B cell (primary cell): ENCODE results near the gene RTN4IP1. TPM values are rescaled to one million over a fixed set of nuclear protein-coding genes. Genes with fewer than 3 reads are reported as not detected.
A peak's percentile ranks its signal among the peaks of the same experiment; 100 is the strongest.

ENCODE experiments used
- ATAC-seq: fragments of 200-7000 bp; cut with Tn5 transposase; one replicate; pipeline ENCODE4 v1.10.0; 2021; ENCODE audit warnings: low read depth, mild to moderate bottlenecking, moderate number of reproducible peaks, moderate library complexity
- CTCF ChIA-PET: fragments of 350-600 bp; sonication (Branson Sonifier 250); formaldehyde crosslinking; loops from one replicate; lab custom pipeline; 2021; ENCODE audit warnings: antibody characterized with exemption, inconsistent platforms; lab: Charles Lee
- POLR2A ChIA-PET: fragments of 350-600 bp; sonication (Branson Sonifier 250); formaldehyde crosslinking; loops from one replicate; lab custom pipeline; 2021; ENCODE audit warnings: antibody characterized with exemption; lab: Charles Lee
- DNase-seq: peaks from one replicate; pipeline ENCODE4 v3.0.0; 2013
- H2AFZ ChIP-seq: 2 replicates; pipeline ENCODE4 v1.6.1; 2012; ENCODE audit warnings: mild to moderate bottlenecking, low read depth, low read length; ENCODE audit not compliant: insufficient read depth, poor library complexity, severe bottlenecking
- H3K27ac ChIP-seq, 2 donors: 1 replicate in 1 of 2; 2 replicates in 1 of 2; pipeline ENCODE4 v1.5.1; 2012 to 2013; ENCODE audit warnings: low read length in 2 of 2, mild to moderate bottlenecking in 2 of 2, moderate library complexity in 1 of 2
- H3K27me3 ChIP-seq, 4 experiments: fragments of 200-600 bp in 1 of 4; sonication (generic) in 1 of 4; replicated peaks in 1 of 4; 1 replicate in 2 of 4; 2 replicates in 2 of 4; pipeline versions ENCODE4 v1.6.1 to v1.7.0; 2013 to 2016; ENCODE audit warnings: low read length in 3 of 4, mild to moderate bottlenecking in 2 of 4, mixed read lengths in 1 of 4, moderate library complexity in 1 of 4; ENCODE audit not compliant: insufficient read depth in 4 of 4, control insufficient read depth in 3 of 4; ENCODE audit errors: control extremely low read depth in 1 of 4
- H3K36me3 ChIP-seq, 2 experiments: replicated peaks in 1 of 2; 1 replicate in 1 of 2; 2 replicates in 1 of 2; pipeline versions ENCODE4 v1.6.1 to v1.7.1; 2013; ENCODE audit warnings: low read length in 1 of 2; ENCODE audit not compliant: insufficient read depth in 2 of 2, control insufficient read depth in 1 of 2; ENCODE audit errors: control extremely low read depth in 1 of 2, extremely low read depth in 1 of 2
- H3K4me1 ChIP-seq, 2 donors: fragments of 200-600 bp in 1 of 2; sonication (generic) in 1 of 2; 1 replicate in 1 of 2; 2 replicates in 1 of 2; pipeline versions ENCODE4 v1.5.1 to v1.6.1; 2013 to 2017; ENCODE audit warnings: low read length in 2 of 2; ENCODE audit not compliant: control insufficient read depth in 2 of 2, insufficient read depth in 2 of 2
- H3K4me2 ChIP-seq: replicated peaks from 2 replicates; pipeline ENCODE3; 2012; ENCODE audit warnings: mild to moderate bottlenecking, low read depth, low read length; ENCODE audit not compliant: poor library complexity, severe bottlenecking
- H3K4me3 ChIP-seq, 5 experiments: fragments of 200-600 bp in 1 of 5; sonication (generic) in 1 of 5; 1 replicate in 3 of 5; 2 replicates in 2 of 5; pipeline versions ENCODE4 v1.5.1 to v1.7.0; 2011 to 2016; ENCODE audit warnings: low read length in 4 of 5, mild to moderate bottlenecking in 4 of 5, low read depth in 2 of 5, control low read depth in 1 of 5, moderate library complexity in 1 of 5; ENCODE audit not compliant: insufficient read depth in 1 of 5; ENCODE audit errors: control extremely low read depth in 1 of 5, extremely low read depth in 1 of 5
- H3K79me2 ChIP-seq: fragments of 200-600 bp; sonication (generic); one replicate; pipeline ENCODE4 v1.6.0; 2016; ENCODE audit warnings: low read length; ENCODE audit not compliant: control insufficient read depth, insufficient read depth
- H3K9ac ChIP-seq: fragments of 200-600 bp; sonication (generic); 2 replicates; pipeline ENCODE4 v1.6.1; 2017; ENCODE audit warnings: mild to moderate bottlenecking, low read length, moderate library complexity
- H3K9me3 ChIP-seq, 3 donors: one replicate each; pipeline versions ENCODE4 v1.6.1 to v1.7.1; 2013; ENCODE audit warnings: low read length in 2 of 3; ENCODE audit not compliant: control insufficient read depth in 2 of 3, insufficient read depth in 1 of 3; ENCODE audit errors: control extremely low read depth in 1 of 3
- H4K20me1 ChIP-seq: 2 replicates; pipeline ENCODE4 v1.6.0; 2012; ENCODE audit warnings: mild to moderate bottlenecking, low read length; ENCODE audit not compliant: insufficient read depth, control insufficient read depth, poor library complexity, severe bottlenecking
- H3K27ac Mint-ChIP-seq: one replicate; pipeline ENCODE4 v1.8.0; 2021; ENCODE audit warnings: mixed read lengths
- H3K27me3 Mint-ChIP-seq: one replicate; pipeline ENCODE4 v1.8.0; 2021; ENCODE audit warnings: mixed read lengths
- H3K4me1 Mint-ChIP-seq: one replicate; pipeline ENCODE4 v1.8.0; 2021; ENCODE audit warnings: mixed read lengths
- H3K4me3 Mint-ChIP-seq: one replicate; pipeline ENCODE4 v1.8.0; 2021; ENCODE audit warnings: mixed read lengths
- H3K9me3 Mint-ChIP-seq: one replicate; pipeline ENCODE4 v1.8.0; 2022; ENCODE audit warnings: mixed read lengths; ENCODE audit not compliant: insufficient read depth
- CTCF ChIP-seq: fragments of 200-600 bp; IDR thresholded peaks from one replicate; pipeline ENCODE4 v1.8.0; 2022; ENCODE audit warnings: antibody characterized with exemption, mild to moderate bottlenecking
- EZH2 ChIP-seq: IDR thresholded peaks from 2 replicates; pipeline ENCODE4 v1.6.1; 2012; ENCODE audit warnings: borderline replicate concordance, low read depth, mild to moderate bottlenecking, moderate library complexity, low read length; ENCODE audit not compliant: insufficient read depth, poor library complexity, severe bottlenecking
- WGBS: methylation state at CpG from one replicate; pipeline ENCODE4 v1.1.5; 2013; ENCODE audit warnings: missing lambda C conversion rate; ENCODE audit not compliant: insufficient coverage; 5-methylcytosine and 5-hydroxymethylcytosine counted together
- intact Hi-C: fragments of 100-400 bp; cut with micrococcal nuclease; formaldehyde crosslinking; loops from one replicate; pipeline ENCODE4 v1.10.0; 2022
- polyA plus RNA-seq: library from polyadenylated mRNA; depleted of rRNA; stranded (reverse); fragments of >200 nt; gene quantifications from 2 replicates; pipeline ENCODE4 v1.2.3, GENCODE V29; 2012
- total RNA-seq, 2 donors: library from RNA; stranded (reverse); fragments of 120-200 nt in 1 of 2; gene quantifications; 1 replicate in 1 of 2; 2 replicates in 1 of 2; pipeline versions ENCODE4 v1.2.3 to v1.2.4, GENCODE V29; 2013 to 2022

The RTN4IP1 gene
- total and polyA plus RNA-seq, 2 donors (not counting 1 experiment from before 2014, with no cell fraction given), result 9.4 to 12.1 TPM

DNA sequence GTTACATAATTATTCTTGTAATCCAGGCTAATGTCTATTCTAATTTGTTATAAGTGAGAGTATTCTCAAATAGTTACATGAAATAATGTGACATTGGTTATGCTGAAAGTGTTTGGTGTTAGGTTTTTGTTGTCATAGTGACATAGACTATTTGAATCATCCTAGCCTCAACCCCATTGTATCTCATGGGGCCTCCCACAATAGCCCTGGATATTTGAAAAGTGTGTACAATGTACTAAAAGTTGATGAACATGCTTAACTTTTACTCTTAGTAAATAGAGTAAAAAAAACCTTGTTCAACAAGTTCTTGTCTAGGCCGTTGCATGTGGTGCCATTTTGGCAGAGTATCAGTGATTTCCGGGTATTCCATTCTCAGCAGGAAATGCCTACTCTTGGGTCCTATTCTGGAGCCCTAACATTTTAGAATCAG lies 83.0 kb downstream of the RTN4IP1 start:
- 0% methylated on average over 1 of the region's 2 CpGs for WGBS
- Histone ChIP-seq H3K9ac (peak overlapping the region; percentile 33), H3K36me3 (peaks cover 16 to 59% of the 10 kb centered on the region in 2 experiments), H3K4me3 (peak overlapping the region in 1 of 5 experiments; percentile 32), H4K20me1 (no peaks in the 10 kb centered on the region), H3K27me3 (no peaks in the 10 kb centered on the region), H3K9me3 (no peaks in the 10 kb centered on the region), H2AFZ (no peak overlapping the region), H3K27ac (peak overlapping the region; percentile 88 to 93), H3K4me2 (peak overlapping the region; percentile 67), H3K79me2 (peaks cover 22% of the 10 kb centered on the region), H3K4me1 (peaks cover 30 to 31% of the 10 kb centered on the region in 2 donors)
- no peak for TF ChIP-seq CTCF
- no peak for TF ChIP-seq EZH2
- DNase-seq (peak; percentile 24), ATAC-seq (no peak)
- H3K9me3 Mint-ChIP-seq, result no peaks in the 10 kb centered on the region
- peaks cover 48% of the 10 kb centered on the region for H3K4me1 Mint-ChIP-seq
- no peaks in the 10 kb centered on the region for H3K27me3 Mint-ChIP-seq
- CTCF ChIA-PET, result interaction anchor here (0.9 to 4.7 kb wide), 13 partner anchors 8 to 103 kb away, joined by 3 to 33 read pairs (median 6); no protein-coding TSS in a partner anchor
- peak overlapping the region; percentile 80 for H3K4me3 Mint-ChIP-seq
- POLR2A ChIA-PET, result interaction anchor here (0.5 to 2.3 kb wide), 6 partner anchors 12 to 109 kb away, joined by 3 to 21 read pairs (median 4); no protein-coding TSS in a partner anchor
- peak overlapping the region; percentile 99 for H3K27ac Mint-ChIP-seq
- intact Hi-C loops, result loop anchor here (1.0 to 2.0 kb wide), 2 partner anchors 13 to 21 kb away; no protein-coding TSS in a partner anchor

- Histone ChIP-seq H3K4me1 (peaks cover 43 to 44% of the 10 kb centered on the region in 2 donors), H3K27me3 (no peaks in the 10 kb centered on the region), H3K27ac (no peak overlapping the region), H3K9me3 (no peaks in the 10 kb centered on the region), H3K4me3 (no peak overlapping the region), H3K4me2 (no peak overlapping the region), H3K9ac (no peak overlapping the region), H4K20me1 (no peaks in the 10 kb centered on the region), H2AFZ (no peak overlapping the region), H3K79me2 (peaks cover 41% of the 10 kb centered on the region), H3K36me3 (peaks cover 21 to 55% of the 10 kb centered on the region in 2 experiments)
- ATAC-seq (no peak), DNase-seq (no peak)
- TF ChIP-seq EZH2, result no peak
- no peak for TF ChIP-seq CTCF
- intact Hi-C loops, result no loop called here
- WGBS, result 94% methylated on average over 6 of the region's 6 CpGs
- Mint-ChIP-seq H3K4me1 (peaks cover 61% of the 10 kb centered on the region), H3K27ac (no peak overlapping the region), H3K4me3 (no peak overlapping the region), H3K27me3 (no peaks in the 10 kb centered on the region), H3K9me3 (no peaks in the 10 kb centered on the region)
- ChIA-PET POLR2A (interaction anchor here (0.9 kb wide), 1 partner anchor 24 kb away, joined by 9 read pairs; no protein-coding TSS in a partner anchor), CTCF (interaction anchor here (1.0 to 5.5 kb wide), 4 partner anchors 15 to 28 kb away, joined by 3 to 35 read pairs (median 22); no protein-coding TSS in a partner anchor)
Observed at GRCh38 chr6:106540907-106541306, 88.4 kb downstream of the RTN4IP1 start.
